HepG2 (cell line): ENCODE measurements around the gene TMEM214.

ENCODE experiments used
- ELF1 ChIP-seq: sonication (generic); formaldehyde crosslinking; IDR thresholded peaks from 2 replicates; pipeline ENCODE4 v1.4.0; 2020; ENCODE audit warnings: missing genetic modification reagents
- FOSL1 ChIP-seq: sonication (generic); formaldehyde crosslinking; IDR thresholded peaks from 2 replicates; pipeline ENCODE4 v1.9.0; 2021; ENCODE audit warnings: missing genetic modification reagents, borderline replicate concordance
- FOXA3 ChIP-seq: IDR thresholded peaks from 2 replicates; pipeline ENCODE4 v1.6.1; 2016; ENCODE audit warnings: missing genetic modification reagents, missing compliant biosample characterization
- GATAD1 ChIP-seq: IDR thresholded peaks from 2 replicates; pipeline ENCODE4 v1.6.1; 2016; ENCODE audit warnings: missing genetic modification reagents, missing compliant biosample characterization
- HINFP ChIP-seq: sonication (generic); formaldehyde crosslinking; IDR thresholded peaks from 2 replicates; pipeline ENCODE4 v1.4.0; 2020; ENCODE audit warnings: low read depth, mild to moderate bottlenecking, missing genetic modification reagents
- HMG20A ChIP-seq: IDR thresholded peaks from 2 replicates; pipeline ENCODE4 v1.6.1; 2016; ENCODE audit warnings: borderline replicate concordance
- POLR2A ChIP-seq, 2 experiments: IDR thresholded peaks; 2 replicates each; pipeline ENCODE4 v1.6.1; 2011; ENCODE audit warnings: low read depth in 2 of 2, low read length in 2 of 2, mild to moderate bottlenecking in 1 of 2, moderate library complexity in 1 of 2; ENCODE audit not compliant: insufficient read depth in 1 of 2
- RFX5 ChIP-seq: IDR thresholded peaks from 2 replicates; pipeline ENCODE4 v1.6.1; 2011; ENCODE audit warnings: low read depth, low read length, improper control_type of control experiment
- ZBTB21 ChIP-seq: sonication (generic); formaldehyde crosslinking; IDR thresholded peaks from 2 replicates; pipeline ENCODE4 v1.4.0; 2020; ENCODE audit warnings: missing genetic modification reagents
- ZNF138 ChIP-seq: sonication (generic); formaldehyde crosslinking; IDR thresholded peaks from 2 replicates; pipeline ENCODE4 v1.5.0; 2020; ENCODE audit warnings: mild to moderate bottlenecking, low read depth, missing genetic modification reagents
- TF ChIP-seq, protein P1 (sequence below): sonication (generic); formaldehyde crosslinking; IDR thresholded peaks from 2 replicates; pipeline ENCODE4 v1.5.0; 2020; ENCODE audit warnings: mild to moderate bottlenecking, missing genetic modification reagents, moderate library complexity
- TF ChIP-seq, protein P2 (sequence below): sonication (generic); formaldehyde crosslinking; IDR thresholded peaks from 2 replicates; pipeline ENCODE4 v1.5.0; 2020; ENCODE audit warnings: missing genetic modification reagents
- TF ChIP-seq, protein P3 (sequence below): sonication (generic); formaldehyde crosslinking; IDR thresholded peaks from 2 replicates; pipeline ENCODE4 v1.4.0; 2020; ENCODE audit warnings: mild to moderate bottlenecking, missing genetic modification reagents
- TF ChIP-seq, protein P4 (sequence below): sonication (generic); formaldehyde crosslinking; IDR thresholded peaks from 2 replicates; pipeline ENCODE4 v1.8.1; 2023; ENCODE audit warnings: mild to moderate bottlenecking, inconsistent platforms, moderate library complexity, missing genetic modification reagents, borderline replicate concordance

DNA sequence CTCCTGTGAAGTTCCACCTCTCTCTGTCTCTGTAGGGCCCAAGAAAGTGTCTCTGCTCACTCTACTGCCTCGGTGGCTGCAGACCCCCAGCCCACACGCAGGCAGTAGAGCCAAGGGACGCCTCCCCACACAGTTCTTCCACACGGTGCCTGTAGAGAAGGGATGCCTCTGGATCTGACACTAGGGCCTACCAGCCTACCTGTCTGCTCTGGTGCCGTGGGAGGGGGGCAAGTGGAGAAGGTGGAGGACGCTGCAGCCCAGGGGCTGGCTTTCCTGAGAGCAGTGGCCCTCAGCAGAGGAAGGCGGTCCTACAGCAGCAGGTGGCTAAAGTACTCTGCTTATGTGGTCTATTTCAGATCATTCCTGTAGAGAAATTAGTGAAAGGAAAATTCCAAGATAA is 9.0 kb upstream of the TMEM214 start:
- TF ChIP-seq GATAD1 (CRISPR knock-in tag) (no peak), RFX5 (no peak), HINFP (no peak), ELF1 (CRISPR knock-in tag) (no peak), FOSL1 (no peak), FOXA3 (CRISPR knock-in tag) (no peak), ZBTB21 (CRISPR knock-in tag) (no peak), ZNF138 (CRISPR knock-in tag) (no peak), HMG20A (CRISPR knock-in tag) (no peak), POLR2A (IDR thresholded peaks at IDR 0.05; ENCODE audit: insufficient read depth in 1 of 2, low read depth in 2 of 2, low read length in 2 of 2) (no peak)
- TF ChIP-seq, protein P1, sequence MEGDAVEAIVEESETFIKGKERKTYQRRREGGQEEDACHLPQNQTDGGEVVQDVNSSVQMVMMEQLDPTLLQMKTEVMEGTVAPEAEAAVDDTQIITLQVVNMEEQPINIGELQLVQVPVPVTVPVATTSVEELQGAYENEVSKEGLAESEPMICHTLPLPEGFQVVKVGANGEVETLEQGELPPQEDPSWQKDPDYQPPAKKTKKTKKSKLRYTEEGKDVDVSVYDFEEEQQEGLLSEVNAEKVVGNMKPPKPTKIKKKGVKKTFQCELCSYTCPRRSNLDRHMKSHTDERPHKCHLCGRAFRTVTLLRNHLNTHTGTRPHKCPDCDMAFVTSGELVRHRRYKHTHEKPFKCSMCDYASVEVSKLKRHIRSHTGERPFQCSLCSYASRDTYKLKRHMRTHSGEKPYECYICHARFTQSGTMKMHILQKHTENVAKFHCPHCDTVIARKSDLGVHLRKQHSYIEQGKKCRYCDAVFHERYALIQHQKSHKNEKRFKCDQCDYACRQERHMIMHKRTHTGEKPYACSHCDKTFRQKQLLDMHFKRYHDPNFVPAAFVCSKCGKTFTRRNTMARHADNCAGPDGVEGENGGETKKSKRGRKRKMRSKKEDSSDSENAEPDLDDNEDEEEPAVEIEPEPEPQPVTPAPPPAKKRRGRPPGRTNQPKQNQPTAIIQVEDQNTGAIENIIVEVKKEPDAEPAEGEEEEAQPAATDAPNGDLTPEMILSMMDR (CRISPR knock-in tag), result no peak
- TF ChIP-seq, protein P2, sequence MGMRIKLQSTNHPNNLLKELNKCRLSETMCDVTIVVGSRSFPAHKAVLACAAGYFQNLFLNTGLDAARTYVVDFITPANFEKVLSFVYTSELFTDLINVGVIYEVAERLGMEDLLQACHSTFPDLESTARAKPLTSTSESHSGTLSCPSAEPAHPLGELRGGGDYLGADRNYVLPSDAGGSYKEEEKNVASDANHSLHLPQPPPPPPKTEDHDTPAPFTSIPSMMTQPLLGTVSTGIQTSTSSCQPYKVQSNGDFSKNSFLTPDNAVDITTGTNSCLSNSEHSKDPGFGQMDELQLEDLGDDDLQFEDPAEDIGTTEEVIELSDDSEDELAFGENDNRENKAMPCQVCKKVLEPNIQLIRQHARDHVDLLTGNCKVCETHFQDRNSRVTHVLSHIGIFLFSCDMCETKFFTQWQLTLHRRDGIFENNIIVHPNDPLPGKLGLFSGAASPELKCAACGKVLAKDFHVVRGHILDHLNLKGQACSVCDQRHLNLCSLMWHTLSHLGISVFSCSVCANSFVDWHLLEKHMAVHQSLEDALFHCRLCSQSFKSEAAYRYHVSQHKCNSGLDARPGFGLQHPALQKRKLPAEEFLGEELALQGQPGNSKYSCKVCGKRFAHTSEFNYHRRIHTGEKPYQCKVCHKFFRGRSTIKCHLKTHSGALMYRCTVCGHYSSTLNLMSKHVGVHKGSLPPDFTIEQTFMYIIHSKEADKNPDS (CRISPR knock-in tag), result no peak
- TF ChIP-seq, protein P3, sequence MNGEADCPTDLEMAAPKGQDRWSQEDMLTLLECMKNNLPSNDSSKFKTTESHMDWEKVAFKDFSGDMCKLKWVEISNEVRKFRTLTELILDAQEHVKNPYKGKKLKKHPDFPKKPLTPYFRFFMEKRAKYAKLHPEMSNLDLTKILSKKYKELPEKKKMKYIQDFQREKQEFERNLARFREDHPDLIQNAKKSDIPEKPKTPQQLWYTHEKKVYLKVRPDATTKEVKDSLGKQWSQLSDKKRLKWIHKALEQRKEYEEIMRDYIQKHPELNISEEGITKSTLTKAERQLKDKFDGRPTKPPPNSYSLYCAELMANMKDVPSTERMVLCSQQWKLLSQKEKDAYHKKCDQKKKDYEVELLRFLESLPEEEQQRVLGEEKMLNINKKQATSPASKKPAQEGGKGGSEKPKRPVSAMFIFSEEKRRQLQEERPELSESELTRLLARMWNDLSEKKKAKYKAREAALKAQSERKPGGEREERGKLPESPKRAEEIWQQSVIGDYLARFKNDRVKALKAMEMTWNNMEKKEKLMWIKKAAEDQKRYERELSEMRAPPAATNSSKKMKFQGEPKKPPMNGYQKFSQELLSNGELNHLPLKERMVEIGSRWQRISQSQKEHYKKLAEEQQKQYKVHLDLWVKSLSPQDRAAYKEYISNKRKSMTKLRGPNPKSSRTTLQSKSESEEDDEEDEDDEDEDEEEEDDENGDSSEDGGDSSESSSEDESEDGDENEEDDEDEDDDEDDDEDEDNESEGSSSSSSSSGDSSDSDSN, result no peak
- TF ChIP-seq, protein P4, sequence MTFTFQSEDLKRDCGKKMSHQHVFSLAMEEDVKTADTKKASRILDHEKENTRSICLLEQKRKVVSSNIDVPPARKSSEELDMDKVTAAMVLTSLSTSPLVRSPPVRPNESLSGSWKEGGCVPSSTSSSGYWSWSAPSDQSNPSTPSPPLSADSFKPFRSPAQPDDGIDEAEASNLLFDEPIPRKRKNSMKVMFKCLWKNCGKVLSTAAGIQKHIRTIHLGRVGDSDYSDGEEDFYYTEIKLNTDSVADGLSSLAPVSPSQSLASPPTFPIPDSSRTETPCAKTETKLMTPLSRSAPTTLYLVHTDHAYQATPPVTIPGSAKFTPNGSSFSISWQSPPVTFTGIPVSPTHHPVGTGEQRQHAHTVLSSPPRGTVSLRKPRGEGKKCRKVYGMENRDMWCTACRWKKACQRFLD (CRISPR knock-in tag), result no peak
